Superior temporal gyrus (tissue), 1 donor: Measurements from ENCODE around the gene ALPL.
"Not testable (repeated sequence)": the region's sequence is repeated elsewhere in the genome, so short reads cannot be mapped to it uniquely, and the experiment has no call there.

Source experiments
- DNase-seq: peaks from one replicate; pipeline ENCODE4 v3.0.0-alpha.2; 2016; ENCODE audit errors: extremely low spot score

ALPL gene

GRCh38 chr1:21559788-21560567 is 50.8 kb downstream of the ALPL start:
- DNase-seq: no peak

- no peak for DNase-seq
These were observed 51.9 kb downstream of the ALPL start for GRCh38 chr1:21560916-21561638.

DNA sequence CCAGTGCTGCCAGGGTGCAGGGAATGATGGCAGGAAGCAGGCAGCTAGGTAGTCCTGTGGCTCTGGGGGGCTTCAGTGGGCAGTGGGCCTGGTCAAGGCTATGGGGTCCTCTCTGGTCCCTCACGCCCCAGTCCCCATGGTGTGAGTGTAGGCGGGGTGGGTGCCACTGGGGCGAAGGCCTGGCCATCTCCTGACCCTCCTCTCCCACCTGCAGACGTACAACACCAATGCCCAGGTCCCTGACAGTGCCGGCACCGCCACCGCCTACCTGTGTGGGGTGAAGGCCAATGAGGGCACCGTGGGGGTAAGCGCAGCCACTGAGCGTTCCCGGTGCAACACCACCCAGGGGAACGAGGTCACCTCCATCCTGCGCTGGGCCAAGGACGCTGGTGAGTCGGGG is 53.7 kb downstream of the ALPL start:
- no peak for DNase-seq

DNA sequence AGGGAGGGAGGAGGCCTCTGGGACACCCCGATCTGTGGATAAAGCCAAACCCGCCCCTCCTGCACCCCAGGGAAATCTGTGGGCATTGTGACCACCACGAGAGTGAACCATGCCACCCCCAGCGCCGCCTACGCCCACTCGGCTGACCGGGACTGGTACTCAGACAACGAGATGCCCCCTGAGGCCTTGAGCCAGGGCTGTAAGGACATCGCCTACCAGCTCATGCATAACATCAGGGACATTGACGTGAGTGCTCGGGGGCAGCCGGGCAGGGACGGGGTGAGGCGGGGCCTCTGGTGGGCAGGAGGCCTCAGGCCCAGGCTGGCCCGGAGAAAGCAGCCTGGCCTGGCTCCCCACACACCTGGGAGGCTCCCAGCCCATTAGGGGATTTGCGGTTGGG is 54.7 kb downstream of the ALPL start:
- DNase-seq: no peak

DNA sequence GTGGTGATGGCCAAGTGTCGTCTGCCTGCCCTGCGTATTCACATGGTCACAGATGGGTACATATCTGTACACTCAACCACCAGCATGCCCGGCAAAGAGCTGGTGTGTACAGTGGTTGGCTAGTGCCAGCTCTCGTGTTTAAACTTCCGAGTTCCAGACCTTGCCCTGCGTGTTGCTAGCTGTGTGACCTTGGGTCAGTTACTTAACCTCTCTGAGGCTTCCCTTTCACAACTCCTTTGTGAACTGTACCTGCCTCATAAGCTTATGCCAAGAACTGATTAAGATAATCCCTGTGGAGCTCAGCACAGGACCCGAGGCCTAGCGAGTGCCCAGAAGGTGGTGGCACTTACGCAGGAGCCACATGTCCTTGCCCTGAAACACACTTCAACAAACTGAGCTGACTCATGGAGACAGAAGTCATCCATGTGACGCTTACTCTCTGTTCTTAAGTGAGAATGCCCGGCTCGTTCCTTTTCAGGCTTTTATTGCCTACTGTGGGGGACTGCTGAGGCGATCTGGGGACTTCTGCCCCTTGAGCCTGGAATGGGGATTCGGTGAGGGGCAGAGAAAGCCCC is 55.4 kb downstream of the ALPL start:
- no peak for DNase-seq

DNA sequence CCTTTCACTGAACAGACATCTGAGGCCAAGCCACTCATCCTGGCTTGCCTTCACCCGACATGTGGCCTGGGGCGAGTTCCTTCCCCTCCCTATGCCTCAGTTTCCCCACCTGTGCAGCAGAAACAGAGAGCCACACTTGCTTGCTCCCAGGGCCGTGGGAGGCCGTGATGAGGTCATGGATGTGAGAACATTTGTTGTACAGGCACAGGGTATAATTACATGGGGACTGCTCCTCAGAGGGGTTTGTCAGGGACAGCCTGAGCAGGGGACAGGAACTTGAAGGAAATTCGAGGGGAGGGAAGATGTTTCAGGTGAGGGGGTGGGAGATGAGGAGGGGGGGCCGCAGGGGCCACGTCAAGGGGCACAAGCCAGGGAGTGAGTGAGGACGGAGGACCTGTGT is 56.1 kb downstream of the ALPL start:
- DNase-seq: no peak

DNA sequence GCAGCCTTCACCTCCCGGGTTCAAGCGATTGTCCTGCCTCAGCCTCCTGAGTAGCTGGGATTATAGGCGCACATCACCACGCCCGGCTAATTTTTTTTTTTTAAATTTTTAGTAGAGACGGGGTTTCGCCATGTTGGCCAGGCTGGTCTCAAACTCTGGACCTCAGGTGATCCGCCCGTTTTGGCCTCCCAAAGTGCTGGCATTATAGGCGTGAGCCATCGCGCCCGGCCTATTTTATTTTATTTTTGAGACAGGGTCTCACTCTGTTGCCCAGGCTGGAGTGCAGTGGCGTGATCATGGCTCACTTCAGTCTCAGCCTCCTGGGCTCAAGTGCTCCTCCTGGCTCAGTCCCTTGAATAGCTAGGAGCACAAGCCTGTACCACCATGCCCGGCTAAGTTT is 57.1 kb downstream of the ALPL start:
- not testable (repeated sequence) for DNase-seq

- DNase-seq: no peak
These were observed 58.2 kb downstream of the ALPL start for GRCh38 chr1:21567241-21568005.

DNA sequence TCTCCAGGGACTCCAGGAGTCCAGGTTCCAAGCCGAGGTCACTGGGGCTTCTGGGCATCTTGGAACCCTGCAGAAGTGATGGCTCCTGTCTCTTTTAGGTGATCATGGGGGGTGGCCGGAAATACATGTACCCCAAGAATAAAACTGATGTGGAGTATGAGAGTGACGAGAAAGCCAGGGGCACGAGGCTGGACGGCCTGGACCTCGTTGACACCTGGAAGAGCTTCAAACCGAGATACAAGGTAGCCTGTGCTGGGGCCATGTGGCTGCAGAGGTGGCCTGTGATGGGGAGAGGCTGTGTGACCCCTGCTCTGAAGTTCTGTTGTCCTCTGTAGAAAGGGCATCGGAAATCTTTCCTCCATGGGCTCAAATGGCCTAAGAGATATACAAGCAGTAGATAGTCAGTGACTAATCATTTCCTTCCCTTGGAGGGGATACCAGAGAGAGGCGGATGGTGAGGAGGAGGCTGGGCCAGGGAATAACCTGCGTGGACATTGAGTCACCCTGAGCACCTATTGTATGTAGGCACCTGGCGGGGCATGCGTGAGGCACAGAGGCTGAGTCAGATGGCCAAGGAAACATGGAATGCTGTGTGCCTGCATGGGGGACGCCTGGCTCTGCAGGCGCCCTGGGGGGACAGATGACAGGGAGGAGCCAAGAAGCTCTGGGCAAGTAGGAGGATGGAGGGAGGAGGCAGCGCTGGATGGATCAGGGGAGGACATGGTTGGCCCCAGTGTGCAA is 59.0 kb downstream of the ALPL start:
- DNase-seq: no peak

DNA sequence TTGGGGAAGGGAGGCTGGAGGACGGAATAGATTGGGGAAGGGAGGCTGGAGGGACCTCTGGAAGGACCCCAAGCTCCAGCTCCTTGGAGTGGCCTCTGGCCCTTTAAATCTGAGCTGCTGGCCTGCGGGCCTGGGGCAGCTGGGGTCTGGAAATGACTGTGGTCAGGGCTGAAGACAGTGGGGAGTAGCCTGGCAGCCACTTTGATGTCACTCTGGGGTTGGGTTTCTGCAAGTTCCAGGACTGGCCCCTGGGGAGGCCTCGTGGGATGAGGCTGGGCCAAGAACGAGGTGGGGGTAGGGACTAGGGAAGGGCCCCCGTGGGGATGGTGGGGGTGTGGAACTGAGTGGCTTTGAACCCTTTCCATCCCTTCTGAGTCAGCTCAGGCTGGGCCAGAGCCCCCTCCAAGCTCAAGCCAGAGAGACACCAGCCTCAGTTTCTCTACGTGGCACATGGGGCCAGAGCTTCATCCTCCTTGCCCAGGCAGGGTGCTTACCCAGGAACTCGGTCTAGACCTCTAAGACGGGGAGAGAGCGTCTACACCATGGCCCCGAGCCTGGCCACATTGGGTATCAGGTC is 59.7 kb downstream of the ALPL start:
- DNase-seq: no peak

GRCh38 chr1:21569820-21570527 is 60.8 kb downstream of the ALPL start:
- DNase-seq: no peak

DNA sequence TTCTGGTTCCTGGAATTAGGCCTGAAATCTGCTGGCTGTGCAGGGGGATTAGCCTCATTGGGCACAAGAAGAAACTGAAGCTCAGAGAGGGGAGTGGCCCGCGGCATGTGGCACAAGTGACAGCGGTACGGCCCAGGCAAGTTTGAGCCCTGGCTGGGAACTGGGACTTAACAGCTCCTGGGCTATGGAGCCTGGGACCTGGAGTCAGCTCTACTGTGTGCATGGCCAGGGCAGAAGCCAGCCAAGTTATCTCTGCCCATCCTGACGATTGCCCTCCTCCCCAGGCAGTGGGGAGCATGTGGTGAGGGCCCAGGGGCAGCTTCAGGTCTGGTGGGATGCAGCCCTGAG is 61.3 kb downstream of the ALPL start:
- DNase-seq: no peak

GRCh38 chr1:21570885-21571284 is 61.7 kb downstream of the ALPL start:
- no peak for DNase-seq

GRCh38 chr1:21572221-21572620 is 63.0 kb downstream of the ALPL start:
- DNase-seq: no peak

GRCh38 chr1:21572735-21573277 is 63.6 kb downstream of the ALPL start:
- DNase-seq: no peak

GRCh38 chr1:21573475-21573874 is 64.3 kb downstream of the ALPL start:
- no peak for DNase-seq

DNA sequence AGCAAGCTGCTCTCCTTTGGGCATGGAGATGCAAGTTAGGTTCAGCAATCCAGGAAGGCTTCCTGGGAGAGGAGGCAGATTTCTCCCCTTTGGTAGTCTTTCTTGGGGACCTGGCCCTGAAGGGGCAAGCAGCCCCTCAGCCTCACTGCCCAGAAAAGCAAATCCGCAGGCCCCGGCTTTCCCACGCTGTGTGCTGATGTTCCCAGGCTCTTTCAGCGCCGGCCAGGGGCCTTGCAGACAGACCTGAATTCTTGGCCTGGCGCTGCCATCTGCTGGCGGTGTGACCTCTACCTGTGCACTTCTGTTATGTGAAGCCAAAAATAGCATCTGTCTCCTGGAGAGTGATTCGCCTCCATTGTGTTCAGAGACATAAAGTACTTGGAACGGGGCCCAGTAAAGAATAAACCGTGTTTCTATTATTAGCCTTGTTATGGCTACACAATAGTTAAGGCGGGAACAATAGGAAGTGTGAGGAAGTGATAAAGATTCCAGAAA is 64.8 kb downstream of the ALPL start:
- peak; percentile 33 for DNase-seq

DNA sequence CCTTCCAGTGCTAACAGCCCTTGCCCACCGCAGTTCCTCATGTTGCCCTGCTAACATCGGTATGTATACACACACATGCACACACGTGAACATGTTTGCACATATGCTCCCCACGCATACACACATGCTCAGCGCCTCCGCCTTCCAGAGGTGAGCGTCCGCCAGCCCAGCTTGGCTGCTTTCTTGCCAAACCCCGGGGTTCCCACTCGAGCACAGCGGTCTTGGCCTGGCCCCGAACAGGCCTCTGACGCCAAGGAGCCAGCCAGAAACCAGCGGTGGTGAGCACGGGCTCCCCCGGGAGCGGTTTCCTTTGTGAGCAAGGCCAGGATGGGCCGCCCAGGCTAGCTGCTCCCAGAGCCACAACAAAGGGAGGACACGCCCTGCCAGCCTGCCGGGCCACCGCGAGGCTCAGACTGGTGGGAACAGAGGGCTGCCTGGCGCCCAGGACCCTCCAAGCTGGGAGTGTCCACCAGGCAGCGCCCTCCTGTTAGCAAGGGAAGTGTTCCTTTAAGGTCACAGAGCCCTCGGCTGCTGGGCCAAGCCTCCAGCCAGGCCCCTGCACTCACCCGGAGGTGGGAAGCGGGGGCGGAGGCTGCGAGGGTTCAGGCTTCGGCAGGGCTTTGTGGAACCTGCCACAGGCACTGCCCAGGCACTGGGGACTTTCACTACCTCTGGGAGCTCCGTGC is 65.4 kb downstream of the ALPL start:
- no peak for DNase-seq

GRCh38 chr1:21575351-21575942 is 66.2 kb downstream of the ALPL start:
- DNase-seq: no peak
